GM04503 (cell line): ENCODE data around the gene HMOX2.

ENCODE experiments used
- DNase-seq: peaks from one replicate; pipeline ENCODE4 v3.0.0-alpha.2; 2012; ENCODE audit warnings: low read depth

The HMOX2 gene

DNA sequence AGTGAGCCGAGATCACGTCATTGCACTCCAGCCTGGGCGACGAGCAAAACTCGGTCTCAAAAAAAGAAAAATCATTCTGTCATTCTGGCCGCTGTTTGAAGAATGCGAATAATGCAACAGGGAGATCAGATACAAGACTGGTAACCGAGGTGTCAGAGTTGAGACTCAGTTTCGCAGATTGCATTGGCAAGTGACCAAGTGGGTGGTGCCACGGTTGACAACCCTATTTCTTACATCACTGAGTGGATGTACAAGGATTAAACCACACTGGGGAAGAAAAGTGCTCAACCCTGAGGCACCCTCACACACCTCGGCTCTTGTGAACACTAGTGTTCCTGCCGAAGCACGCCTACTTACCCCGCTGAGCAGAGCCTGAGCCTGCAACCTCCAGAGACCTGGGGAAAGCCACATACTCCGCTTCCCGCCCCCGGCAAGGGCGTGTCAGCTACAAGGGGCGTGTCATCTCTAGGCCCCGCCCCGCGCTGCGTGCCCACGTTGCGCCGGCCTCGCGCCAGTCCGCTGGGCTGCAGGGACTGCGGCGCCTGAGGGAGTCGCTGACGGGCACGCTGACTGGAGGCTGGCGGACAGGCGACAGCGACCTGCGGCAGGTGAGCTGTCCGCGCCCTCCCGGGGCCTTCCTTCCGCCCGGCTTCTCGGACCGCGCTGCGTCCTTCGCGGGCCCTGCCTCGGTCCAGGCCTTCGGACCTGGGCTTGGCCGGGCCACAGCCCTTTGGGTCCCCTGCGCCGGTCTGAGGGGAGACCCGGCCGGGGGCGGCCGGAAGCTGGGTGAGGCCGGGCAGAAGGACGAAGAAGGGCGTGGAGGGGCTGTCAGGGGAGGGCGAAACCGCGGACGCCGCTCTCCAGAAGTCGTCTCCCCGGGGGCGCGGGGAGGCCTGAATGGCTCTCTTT lies at the start of gene HMOX2:
Gene HMOX2, plus strand, starts transcription at position 519 of the 909 bp plus-strand sequence. CDS start 29,127 bp downstream, outside the sequence.
- no peak for DNase-seq

GRCh38 chr16:4426722-4427372 lies 49.4 kb upstream of the HMOX2 start:
- DNase-seq: no peak

GRCh38 chr16:4428500-4428899 lies 47.7 kb upstream of the HMOX2 start:
- no peak for DNase-seq

DNA sequence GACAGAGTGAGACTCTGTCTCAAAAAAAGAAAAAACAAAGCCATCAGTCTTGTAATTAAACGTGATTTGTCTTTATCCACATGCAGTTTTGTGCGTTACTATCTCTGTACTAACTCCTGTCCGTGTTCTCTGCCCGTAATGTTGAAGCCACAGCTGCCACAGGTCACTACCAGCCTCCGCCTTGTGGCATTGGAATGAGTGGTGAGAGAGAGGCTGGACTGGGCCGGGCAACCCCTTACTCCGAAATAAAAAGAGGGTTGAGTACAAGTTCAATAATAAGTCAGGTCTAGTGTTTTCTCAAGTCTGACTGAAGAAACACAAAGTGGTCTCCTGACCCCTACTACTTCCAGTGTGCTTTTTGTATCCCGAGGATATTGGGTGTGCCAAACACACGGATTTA lies 45.2 kb upstream of the HMOX2 start:
- DNase-seq: no peak

DNA sequence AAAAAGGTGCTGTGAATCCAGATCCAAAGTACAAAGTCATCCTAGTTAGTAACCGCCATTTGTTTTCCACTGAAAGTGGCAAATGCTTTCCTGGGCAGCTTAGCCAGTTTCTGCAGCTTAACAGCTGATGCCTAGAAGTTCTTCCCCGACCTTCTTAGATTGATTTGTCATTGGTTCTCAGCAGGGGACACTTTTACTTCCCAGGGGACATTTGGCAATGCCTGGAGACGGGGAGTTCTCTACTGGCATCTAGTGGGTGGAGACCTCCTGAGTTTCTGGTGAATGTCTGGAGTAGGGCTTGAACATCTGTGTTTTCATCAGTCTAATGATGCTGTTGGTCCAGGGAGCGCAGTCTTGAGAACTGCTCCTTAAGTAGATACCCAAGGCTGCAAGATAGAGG lies 43.0 kb upstream of the HMOX2 start:
- no peak for DNase-seq

GRCh38 chr16:4433914-4434787 lies 42.0 kb upstream of the HMOX2 start:
- DNase-seq: no peak

GRCh38 chr16:4435337-4436067 lies 40.7 kb upstream of the HMOX2 start:
- no peak for DNase-seq

DNA sequence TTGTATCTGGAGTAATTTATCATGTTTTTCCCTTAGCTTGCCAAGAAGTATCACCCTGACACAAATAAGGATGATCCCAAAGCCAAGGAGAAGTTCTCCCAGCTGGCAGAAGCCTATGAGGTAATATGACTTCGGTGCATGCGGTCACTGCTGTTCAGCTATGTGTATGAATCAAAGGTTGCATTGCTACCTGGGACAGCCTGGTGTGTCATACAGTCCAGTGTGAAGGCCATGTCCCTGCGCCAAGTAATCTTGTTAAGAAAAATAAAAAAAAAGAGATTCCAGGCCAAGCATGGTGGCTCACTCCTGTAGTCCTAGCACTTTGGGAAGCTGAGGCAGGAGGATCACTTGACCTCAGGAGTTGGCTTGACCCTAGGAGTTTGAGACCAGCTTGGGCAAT lies 38.8 kb upstream of the HMOX2 start:
- DNase-seq: no peak

DNA sequence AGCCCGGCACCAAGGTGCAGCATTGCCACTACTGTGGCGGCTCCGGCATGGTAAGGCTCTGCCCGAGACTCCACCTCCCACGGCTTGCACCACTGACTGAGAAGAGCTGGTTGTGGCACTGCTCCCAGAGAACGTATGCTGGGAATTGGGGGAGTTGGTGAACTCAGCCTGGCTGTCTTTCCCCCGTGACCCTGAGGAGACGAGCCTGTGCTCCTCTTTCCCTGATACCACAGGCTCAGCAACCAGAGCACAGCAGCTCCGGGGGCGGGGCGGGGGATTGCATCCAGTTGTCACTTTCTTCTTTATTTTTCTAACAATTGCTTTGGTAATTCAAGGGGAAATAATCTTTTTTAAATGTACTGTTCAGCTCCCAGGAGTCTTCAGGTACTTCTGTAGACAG lies 33.8 kb upstream of the HMOX2 start:
- DNase-seq: no peak

- DNase-seq: no peak
Observed at GRCh38 chr16:4443271-4443670, 32.9 kb upstream of the HMOX2 start.

DNA sequence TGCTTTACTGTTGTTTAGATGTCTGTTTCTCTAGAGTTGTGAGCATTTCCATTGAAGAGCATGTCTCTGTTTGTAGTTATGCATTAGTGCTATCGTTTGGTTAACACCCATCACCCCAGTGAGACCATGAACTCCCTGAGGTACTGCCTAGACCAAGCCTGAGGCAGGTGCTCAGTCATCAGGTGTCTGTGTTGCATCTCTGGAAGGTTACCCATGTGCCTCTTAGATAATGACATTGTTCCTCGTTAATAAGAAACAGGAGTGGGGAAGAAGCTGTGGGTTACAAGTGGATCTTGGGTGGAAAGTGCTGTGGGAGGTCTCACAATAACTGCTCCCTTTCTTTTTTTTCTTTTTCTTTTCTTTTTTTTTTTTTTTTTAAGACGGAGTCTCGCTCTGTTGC lies 32.2 kb upstream of the HMOX2 start:
- DNase-seq: no peak

DNA sequence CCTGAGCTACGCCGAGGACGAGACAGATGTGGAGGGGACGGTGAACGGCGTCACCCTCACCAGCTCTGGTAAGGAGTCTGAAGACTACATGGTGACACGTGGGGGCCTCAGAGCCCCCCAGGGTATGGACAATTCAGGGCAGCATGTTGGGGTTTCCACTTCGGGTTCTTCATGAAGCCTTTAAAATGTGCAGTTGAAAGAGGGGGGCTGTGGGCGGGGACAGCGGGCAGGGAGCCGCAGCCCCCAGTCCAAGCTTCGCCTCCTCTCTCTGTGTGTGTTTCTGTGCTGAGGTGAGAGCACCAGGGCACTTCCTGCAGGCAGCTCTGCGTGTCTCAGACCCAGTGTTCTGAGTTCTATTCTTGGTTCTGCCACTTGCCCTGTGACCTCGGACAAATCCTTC lies 25.8 kb upstream of the HMOX2 start:
- DNase-seq: no peak

DNA sequence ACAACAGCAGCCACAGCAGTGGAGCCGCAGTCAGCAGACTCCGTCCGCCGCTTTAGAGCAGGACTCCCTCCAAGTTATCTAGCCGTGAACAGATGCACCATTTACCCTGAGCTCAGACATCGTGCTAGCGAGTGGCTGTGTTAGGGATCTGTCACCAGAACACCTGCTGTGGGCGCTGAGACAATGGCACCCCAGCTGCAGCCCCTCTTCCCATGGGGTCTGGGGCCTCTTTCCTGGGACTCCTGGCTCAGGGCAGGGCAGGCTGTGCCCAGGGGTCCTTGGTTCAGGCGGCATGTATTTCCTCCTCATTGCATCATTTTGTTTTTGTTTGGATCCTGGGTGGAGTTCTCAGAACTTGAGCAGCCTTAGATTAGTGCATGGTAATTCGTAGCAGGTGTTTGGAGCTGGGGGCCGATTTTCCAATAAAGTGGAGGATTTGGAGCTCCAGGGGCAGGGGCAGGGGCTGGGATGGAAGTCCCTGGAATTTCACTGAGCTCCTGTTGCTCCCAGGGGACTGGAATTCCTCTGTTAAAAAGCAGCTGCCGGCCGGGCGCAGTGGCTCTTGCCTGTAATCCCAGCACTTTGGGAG lies 25.2 kb upstream of the HMOX2 start:
- no peak for DNase-seq

DNA sequence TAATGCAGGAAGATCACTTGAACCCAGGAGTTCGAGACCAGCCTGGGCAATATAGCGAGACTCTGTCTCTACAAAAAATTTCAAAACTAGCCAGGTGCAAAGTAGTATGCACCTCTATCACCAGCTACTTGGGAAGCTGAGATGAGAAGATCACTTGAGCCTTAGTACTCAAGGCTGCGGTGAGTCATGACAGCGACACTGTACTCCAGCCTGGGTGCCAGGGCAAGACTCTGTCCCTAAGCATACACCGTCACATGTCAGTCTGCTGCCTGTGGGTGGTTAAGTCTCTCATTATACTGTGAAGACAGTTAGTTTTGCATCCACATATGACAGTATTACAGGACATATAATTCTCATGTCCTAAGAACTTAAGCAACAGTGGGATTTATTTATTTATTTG lies 23.5 kb upstream of the HMOX2 start:
- no peak for DNase-seq

DNA sequence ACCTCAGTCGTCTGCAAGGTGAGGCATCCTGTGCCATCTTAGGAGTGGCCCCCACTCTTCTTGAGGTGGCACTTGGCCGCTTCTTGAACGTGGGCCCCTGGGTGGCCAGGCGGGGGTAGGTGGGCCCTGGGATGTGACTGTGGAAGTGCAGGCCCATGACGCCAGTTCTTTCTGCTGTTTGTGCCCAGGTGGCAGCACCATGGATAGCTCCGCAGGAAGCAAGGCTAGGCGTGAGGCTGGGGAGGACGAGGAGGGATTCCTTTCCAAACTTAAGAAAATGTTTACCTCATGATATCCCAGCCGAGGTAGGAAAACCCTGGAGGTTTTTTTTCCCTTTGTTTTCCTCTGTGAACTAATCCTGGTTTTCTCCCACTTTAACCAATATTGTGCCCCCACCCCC lies 21.6 kb upstream of the HMOX2 start:
- no peak for DNase-seq

GRCh38 chr16:4455081-4455480 lies 21.1 kb upstream of the HMOX2 start:
- no peak for DNase-seq

DNA sequence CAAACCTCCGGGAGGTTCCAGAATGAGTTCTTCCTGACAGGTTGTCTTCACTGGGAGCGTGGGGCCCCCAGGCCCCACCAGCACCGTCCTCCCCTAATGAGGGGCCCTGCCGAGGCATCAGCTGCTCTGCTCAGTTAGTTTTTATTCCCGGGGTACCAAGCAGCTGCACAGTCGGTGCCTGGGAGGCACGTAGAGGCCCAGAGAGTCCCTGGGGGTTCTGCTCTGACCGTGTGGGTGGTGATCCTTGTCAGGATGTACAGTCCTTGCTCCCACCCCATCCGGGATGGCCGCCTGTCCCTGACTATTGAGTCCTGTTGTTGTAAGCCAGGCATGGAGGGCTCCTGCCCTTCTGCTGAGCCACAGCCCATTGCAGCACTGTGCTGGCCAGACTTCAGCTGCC lies 20.2 kb upstream of the HMOX2 start:
- no peak for DNase-seq

- no peak for DNase-seq
Observed at GRCh38 chr16:4460936-4461249, 15.3 kb upstream of the HMOX2 start.

GRCh38 chr16:4461250-4462085 lies 14.7 kb upstream of the HMOX2 start:
- no peak for DNase-seq

GRCh38 chr16:4463522-4464163 lies 12.6 kb upstream of the HMOX2 start:
- no peak for DNase-seq
